NK-92 (cell line): ENCODE data around the gene SPATA13.

Source experiments
- DNase-seq: peaks from one replicate; lab custom pipeline; 2025; ENCODE audit not compliant: unreplicated experiment; lab: John Stamatoyannopoulos, UW

Gene SPATA13

GRCh38 chr13:24220086-24220703 lies 59.7 kb downstream of the SPATA13 start:
- no peak for DNase-seq

- DNase-seq: no peak
Observed at GRCh38 chr13:24221007-24221406, 60.5 kb downstream of the SPATA13 start.

- no peak for DNase-seq
Observed at GRCh38 chr13:24222756-24223155, 62.2 kb downstream of the SPATA13 start.

GRCh38 chr13:24223341-24224231 lies 63.1 kb downstream of the SPATA13 start:
- no peak for DNase-seq

- no peak for DNase-seq
Observed at GRCh38 chr13:24224232-24224680, 63.7 kb downstream of the SPATA13 start.

GRCh38 chr13:24225062-24225461 lies 64.5 kb downstream of the SPATA13 start:
- no peak for DNase-seq

GRCh38 chr13:24225930-24226329 lies 65.4 kb downstream of the SPATA13 start:
- DNase-seq: no peak

GRCh38 chr13:24226762-24227161 lies 66.2 kb downstream of the SPATA13 start:
- DNase-seq: no peak

GRCh38 chr13:24228852-24229458 lies 68.4 kb downstream of the SPATA13 start:
- DNase-seq: no peak

- no peak for DNase-seq
Observed at GRCh38 chr13:24230428-24231072, 70.0 kb downstream of the SPATA13 start.

- no peak for DNase-seq
Observed at GRCh38 chr13:24231377-24231776, 70.9 kb downstream of the SPATA13 start.

GRCh38 chr13:24232037-24232436 lies 71.5 kb downstream of the SPATA13 start:
- no peak for DNase-seq

- DNase-seq: no peak
Observed at GRCh38 chr13:24232474-24232873, 72.0 kb downstream of the SPATA13 start.

GRCh38 chr13:24233351-24233901 lies 72.9 kb downstream of the SPATA13 start:
- DNase-seq: no peak

- no peak for DNase-seq
Observed at GRCh38 chr13:24234200-24234915, 73.8 kb downstream of the SPATA13 start.

GRCh38 chr13:24237356-24237755 lies 76.8 kb downstream of the SPATA13 start:
- DNase-seq: no peak

- no peak for DNase-seq
Observed at GRCh38 chr13:24241336-24241735, 80.8 kb downstream of the SPATA13 start.

- DNase-seq: no peak
Observed at GRCh38 chr13:24242100-24242499, 81.6 kb downstream of the SPATA13 start.

- DNase-seq: no peak
Observed at GRCh38 chr13:24243302-24243701, 82.8 kb downstream of the SPATA13 start.

- DNase-seq: no peak
Observed at GRCh38 chr13:24244802-24245201, 84.3 kb downstream of the SPATA13 start.
